Occipital lobe (tissue), 2 donors: ENCODE results near the gene EVX2. TPM values are rescaled to one million over a fixed set of nuclear protein-coding genes. Genes with fewer than 3 reads are reported as not detected.

Source experiments
- DNase-seq: peaks from one replicate; lab custom pipeline; 2025; lab: John Stamatoyannopoulos, UW
- total RNA-seq: library from RNA; depleted of rRNA; stranded (reverse); fragments of >200 nt; gene quantifications from one replicate; pipeline ENCODE4 v1.2.3, GENCODE V29; 2014

The EVX2 gene
- total RNA-seq, 1 donor from 2014 or later, result not detected

DNA sequence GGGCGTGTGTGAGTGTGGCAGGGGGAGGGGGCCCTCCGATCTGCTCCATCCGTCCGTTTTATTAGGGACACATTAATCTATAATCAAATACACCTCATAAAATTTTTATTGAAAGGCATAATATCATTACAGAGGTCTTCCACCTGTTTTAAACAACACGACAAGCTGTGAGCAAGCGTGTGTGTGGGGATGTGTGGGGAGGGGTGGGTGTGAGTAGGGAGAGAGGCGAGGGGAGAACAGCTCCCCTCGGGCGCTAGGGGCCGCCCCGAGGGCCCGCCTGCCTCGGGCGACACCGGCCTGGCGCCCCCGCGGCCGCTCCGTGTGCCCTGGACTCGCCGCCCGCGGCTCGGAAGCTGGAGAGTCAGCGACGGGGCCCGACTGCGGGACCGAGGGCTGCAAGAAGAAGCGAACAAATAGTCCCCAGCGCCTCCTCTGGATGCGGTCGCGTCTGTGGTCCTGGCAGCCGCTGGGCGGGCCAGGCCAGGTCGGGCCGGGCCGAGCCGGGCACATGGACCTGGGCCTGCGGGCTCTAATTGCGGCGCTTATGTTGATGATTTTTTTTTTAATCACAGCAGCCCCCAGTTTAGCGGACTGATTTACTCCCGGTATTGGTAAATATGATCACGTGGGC is 38.4 kb upstream of the EVX2 start:
- DNase-seq, result no peak

DNA sequence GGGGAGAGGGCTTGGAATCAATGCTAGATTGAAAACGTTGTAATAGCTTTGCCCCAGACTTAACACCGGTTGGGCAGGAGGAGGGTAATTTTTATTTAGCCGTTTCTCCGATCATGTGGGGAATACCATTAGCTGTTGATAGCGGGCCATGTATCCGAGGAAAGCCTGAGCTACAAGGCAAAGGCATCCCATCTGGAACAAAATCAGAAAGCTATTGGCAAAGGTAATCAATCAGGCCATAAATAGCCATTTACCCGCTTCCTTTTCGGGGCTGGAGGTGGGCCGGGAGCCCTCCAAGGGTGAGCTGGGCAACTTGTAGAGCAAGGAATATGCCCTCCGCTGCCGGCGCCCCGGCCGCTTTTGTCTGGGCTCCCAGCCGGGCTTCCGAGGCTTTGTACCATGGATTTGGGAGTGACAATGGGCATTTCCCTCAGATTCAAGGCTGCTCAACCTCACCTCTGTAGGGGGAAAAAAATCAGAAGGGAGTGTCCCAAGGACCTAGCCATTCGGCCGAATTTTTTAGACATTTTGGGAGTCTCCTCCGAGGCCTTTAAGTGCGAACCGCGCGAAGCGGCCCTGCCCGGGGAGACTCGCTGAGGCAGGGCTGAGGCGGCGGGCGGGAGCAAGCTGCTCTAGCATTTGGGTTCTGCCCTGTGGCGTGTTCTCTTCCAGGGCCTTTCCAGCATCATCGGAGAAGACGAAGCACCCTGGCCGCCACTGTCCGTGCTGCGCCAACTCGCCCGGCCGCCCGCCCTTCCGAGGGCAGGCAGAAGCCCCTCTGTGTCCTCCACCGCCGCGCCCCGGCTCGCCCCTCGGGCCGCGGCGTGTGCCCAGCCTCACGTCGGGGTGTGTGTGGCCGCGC is 37.7 kb upstream of the EVX2 start:
- no peak for DNase-seq

GRCh38 chr2:176120364-176121189 is 36.8 kb upstream of the EVX2 start:
- DNase-seq, result no peak

GRCh38 chr2:176118601-176119339 is 35.0 kb upstream of the EVX2 start:
- no peak for DNase-seq

GRCh38 chr2:176117823-176118371 is 34.1 kb upstream of the EVX2 start:
- no peak for DNase-seq

GRCh38 chr2:176117162-176117822 is 33.5 kb upstream of the EVX2 start:
- DNase-seq, result no peak

DNA sequence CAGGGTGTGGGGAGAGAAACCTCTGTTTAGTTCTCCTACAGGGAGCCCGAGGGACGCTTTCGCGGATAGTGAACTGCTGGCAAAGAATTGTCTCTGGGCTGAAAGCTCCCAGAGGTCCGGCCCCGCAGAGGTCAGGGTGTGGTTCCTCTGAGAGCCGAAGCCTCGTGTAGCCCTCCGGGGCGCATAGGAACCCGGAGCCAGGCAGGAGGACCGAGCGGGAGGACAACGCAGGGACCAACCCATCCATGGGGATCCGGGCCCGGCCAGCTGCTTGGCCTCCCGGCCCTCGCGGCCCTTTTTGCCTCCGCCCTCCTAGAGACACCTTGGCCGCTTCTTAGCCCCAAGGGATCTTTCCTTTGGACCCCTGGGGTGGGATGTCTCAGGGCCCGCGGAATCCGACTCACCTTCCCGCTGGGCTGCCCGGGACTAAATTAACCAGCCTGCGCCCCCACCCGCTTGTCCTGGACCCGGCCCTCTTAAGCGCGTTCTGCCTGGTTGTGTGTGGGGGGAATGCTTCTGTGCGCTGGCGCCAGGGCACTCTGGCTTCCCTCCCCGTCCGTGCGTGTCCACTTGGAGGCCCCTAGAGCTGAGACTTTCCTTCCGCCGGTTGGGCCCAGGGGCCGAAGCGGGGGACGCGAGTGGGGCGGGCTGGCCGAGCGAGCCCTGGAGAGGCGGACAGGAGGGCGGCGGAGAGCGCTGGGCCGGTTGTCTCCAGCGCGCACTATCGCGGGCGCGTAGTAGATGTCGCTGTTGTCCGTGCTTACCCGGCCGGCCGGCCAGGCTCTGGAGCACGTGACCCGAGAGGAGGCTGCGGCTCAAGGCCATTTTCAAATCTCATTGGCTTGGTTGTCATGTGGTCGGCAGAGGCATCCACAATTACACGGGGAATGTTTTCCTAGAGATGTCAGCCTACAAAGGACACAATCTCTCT is 32.4 kb upstream of the EVX2 start, which contains the start of gene HOXD10:
Gene HOXD10, plus strand, starts transcription at position 896 of the 931 bp plus-strand sequence. CDS start 56 bp downstream, outside the sequence.
- DNase-seq, result no peak

GRCh38 chr2:176114930-176115625 is 31.3 kb upstream of the EVX2 start:
- DNase-seq, result no peak

DNA sequence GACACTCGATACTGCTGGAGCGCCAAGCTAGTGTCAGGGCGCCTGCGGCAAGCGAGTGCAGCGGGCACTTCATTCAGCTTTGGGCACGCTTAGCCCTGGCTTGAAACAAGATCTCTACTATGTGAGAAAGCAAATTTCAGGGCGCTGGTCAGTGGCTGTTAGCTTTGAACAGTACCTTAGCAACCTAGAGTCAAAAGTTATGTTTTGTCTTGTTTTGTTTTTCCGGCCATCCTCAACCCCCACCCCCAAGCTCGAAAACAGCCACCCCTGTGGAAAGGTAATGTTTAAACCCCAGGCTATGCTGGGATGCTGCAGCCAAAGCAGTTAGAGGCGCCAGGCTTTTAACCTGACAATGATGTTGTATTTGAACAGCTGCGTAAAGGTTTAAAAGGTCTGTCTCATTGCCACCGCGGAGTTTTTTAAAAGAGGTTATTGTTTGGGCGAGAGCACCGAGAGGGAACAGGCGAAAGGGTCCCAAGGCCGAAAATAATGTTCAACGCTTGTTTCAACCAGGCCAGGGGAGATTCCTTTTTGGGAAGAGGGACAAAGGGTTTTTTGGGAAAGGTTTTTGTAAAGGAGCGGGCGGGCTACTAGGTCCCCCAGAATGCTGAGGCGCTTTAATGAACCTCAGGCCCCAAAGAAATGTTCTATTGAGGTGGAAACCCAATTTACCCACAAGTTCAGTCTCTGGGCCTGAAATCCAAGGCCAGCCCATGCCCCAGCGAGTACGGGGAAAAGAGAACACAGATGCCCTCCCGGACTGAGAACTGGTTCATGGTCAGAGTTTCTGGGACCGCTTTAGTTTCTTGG is 30.6 kb upstream of the EVX2 start:
- no peak for DNase-seq

GRCh38 chr2:176112375-176113302 is 28.9 kb upstream of the EVX2 start:
- no peak for DNase-seq

GRCh38 chr2:176111846-176112374 is 28.1 kb upstream of the EVX2 start:
- no peak for DNase-seq

DNA sequence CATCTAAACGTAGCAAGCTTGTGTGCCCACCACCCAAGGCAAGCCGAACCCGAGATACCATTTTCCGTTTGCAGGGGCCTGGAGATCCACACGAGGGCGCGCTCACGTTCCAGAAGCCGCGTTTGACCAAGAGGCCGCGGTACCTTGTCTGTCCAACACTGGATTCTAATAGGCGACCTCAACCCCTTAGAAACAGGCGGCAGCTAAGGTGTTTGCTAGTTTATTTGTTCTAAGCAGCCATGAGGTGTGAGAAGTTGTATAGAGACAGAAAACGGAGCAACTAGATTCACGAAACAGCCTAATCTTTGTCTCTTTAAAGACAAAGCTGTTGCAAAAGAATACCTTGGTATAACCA is 27.5 kb upstream of the EVX2 start:
- DNase-seq, result no peak

- DNase-seq, result no peak
Measured at GRCh38 chr2:176110415-176111308, 26.9 kb upstream of the EVX2 start.

DNA sequence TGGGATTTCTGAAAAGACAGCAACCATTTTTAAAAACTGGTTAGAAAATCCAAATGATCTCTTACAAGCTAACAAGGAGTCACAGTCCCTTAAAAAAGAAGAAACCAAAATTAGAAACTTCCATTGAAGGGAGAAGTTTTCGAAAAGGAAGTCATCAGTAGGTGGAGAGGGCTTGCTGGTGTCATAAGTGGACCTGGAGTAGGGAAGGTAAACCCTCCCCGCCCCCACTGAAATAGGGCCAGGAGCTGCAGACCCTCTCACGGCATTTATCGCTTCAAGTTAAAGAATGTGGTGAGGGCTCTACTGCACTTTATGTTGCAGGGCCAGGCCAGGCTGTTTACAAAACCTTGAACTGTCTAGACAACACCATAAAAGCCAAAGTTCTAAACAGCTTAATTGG is 26.2 kb upstream of the EVX2 start:
- no peak for DNase-seq

GRCh38 chr2:176109192-176109901 is 25.6 kb upstream of the EVX2 start:
- no peak for DNase-seq
